ENCODE data around the gene CDH24.

DNA sequence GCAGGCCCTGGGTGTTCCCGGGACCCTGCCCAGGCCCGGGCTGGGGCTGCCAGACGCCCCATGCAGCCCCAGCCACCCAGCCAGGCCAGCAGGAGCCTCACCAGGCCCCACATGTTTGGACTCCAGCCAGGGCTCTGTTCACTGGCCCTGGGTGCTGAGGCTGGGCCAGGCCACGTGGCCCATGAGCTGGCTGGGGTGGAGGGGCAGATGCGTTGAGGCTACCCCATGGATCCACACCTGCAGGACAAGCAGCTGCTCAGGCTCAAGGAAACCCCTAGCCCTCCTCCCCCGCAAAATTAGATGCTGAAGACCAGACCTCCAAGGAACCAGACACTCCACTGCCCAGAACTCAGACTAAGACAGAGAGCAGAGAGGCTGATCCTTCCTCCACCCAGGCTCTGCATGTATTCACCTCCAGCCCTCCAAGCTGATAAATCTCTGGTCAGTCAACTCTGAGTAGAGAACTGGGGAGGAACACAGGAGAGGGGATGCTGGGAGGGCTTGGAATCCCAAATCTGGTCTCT lies 1.6 kb downstream of the CDH24 start:
- TF ChIP-seq EZH2 (IDR thresholded peaks at IDR 0.05; ENCODE audit: low read depth, unreplicated experiment) (no peak), CTCF (conservative IDR thresholded peaks at IDR 0.05; ENCODE audit: low read depth in 2 of 2) (no peak), REST (IDR thresholded peaks at IDR 0.05; ENCODE audit: unreplicated experiment) (no peak), CREB1 (CRISPR knock-in tag; IDR thresholded peaks at IDR 0.05; ENCODE audit: low read depth) (no peak), JUNB (IDR thresholded peaks at IDR 0.05; ENCODE audit: unreplicated experiment) (no peak), POLR2AphosphoS5 (IDR thresholded peaks at IDR 0.05; ENCODE audit: low read depth) (no peak), ETS1 (IDR thresholded peaks at IDR 0.05) (no peak), EZH2phosphoT487 (IDR thresholded peaks at IDR 0.05; ENCODE audit: unreplicated experiment) (no peak), ZNF331 (CRISPR knock-in tag; IDR thresholded peaks at IDR 0.05; ENCODE audit: low read depth) (no peak), STAT1 (IDR thresholded peaks at IDR 0.05; ENCODE audit: unreplicated experiment) (no peak), NANOG (IDR thresholded peaks at IDR 0.05; ENCODE audit: borderline replicate concordance) (no peak)
